GM11168 (cell line): ENCODE results near the gene MDFI.
"Not testable (repeated sequence)": the region's sequence is repeated elsewhere in the genome, so short reads cannot be mapped to it uniquely, and the experiment has no call there.

Experiments
- in situ Hi-C: fragments of 300-500 bp; cut with MboI; formaldehyde crosslinking; loops from one replicate; pipeline ENCODE4 v1.12.0; 2022; ENCODE audit warnings: low sequenced_read_pairs; ENCODE audit not compliant: unreplicated experiment

Gene MDFI

DNA sequence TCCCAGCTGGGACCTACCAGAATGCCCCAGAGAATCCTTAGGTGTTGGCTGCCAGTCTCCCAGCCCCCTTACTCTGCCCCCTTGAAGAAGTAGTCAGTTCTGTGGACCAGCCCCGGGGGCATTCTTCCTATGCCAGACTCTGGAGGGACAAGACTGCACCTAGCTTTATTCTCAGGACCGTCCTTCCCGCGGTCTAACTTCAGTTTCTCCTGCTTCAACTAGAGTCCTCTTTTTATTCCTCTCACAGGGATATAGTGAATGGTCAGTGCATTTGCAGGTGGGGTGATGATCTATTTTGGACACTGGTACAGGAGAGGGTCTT lies 35.9 kb upstream of the MDFI start:
- in situ Hi-C loops: no loop called here

DNA sequence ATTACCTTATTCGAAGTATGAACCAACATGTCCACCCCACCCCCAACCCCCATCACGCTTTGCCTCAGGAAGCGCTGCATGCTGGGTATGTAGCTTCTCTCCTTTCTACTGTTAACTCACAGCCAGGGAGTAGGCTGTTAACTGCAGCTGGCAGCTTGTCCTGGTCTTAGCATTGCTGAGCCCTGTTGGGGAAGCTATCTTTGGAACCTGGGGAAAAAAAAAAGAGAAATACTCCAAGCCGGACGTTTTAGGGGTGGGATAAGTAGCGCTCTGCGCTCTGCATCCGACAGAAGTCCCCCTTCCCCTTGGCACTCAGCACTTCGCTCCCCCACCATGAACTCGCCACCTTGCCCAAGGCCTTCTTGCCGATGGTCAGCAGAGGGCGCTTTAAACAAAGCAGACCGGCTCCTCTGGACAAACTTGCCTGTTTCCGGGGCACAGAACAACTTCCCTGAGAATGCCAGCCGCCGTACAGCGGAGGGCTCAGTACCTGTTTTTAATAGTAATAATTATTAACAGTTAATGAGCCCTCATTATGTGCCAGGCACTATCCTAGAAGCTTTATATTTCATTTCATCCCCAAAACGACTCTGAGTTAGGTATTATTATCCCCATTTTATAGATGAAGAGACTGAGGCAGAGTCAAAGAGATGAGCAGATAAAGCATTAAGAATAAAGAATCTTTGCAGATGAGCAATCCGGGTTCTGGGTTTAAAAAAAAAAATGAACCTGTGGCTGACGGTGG lies 35.2 kb upstream of the MDFI start:
- in situ Hi-C loops: no loop called here

DNA sequence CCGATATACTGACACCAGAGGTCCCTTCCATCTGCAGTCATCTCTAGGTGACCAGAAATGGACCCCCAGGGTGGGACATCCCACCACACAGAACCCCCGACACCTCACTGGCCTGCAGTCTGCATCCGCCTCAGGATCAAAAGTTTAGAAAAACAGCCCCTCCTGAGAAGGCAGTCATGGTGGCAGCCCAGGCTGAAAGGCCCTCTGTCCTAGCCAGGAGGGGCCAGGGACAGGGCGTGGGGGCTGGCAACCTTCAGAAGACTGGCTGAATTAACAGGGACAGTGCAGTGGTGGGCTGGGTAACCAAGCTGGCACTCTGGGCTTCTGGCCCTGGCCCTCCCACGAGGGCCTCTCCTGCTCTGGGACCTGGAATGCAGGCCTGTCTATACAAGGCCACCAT lies 34.3 kb upstream of the MDFI start:
- in situ Hi-C loops: no loop called here

DNA sequence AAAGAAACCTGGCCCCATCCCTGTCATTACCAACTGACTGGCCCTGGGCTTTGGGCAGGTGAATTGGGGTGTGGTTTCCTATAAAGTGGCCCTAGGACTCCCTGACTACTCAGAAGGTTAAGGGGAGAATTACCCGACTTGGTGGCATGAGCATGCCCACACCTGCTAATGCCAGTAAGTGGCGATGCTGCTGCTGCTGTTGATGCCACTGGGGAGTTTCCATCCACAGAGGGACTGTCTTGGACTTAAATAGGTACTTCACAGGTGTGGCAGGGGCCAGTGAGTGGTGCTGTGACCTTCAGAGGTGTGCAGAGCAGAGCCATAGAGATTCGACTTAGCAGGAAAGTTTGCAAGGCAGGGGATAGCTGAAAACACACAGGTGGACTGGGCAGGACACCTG lies 32.6 kb upstream of the MDFI start:
- in situ Hi-C loops: no loop called here

DNA sequence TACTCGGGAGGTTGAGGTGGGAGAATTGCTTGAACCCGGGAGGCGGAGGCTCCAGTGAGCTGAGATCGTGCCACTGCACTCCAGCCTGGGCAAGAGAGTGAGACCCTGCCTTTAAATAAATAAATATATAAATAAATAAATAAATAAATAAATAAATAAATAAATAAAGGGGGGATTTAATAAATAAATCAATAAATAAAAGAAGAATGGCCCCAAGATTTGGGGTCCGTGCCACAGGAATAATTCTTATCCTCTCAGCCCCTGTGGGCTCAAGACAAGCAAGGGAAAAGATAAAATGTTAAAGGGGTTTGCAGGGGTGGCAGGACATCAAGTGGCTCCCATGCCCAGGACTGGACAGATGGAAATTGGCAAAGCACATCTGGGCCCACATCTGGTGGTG lies 31.2 kb upstream of the MDFI start:
- in situ Hi-C loops: no loop called here

DNA sequence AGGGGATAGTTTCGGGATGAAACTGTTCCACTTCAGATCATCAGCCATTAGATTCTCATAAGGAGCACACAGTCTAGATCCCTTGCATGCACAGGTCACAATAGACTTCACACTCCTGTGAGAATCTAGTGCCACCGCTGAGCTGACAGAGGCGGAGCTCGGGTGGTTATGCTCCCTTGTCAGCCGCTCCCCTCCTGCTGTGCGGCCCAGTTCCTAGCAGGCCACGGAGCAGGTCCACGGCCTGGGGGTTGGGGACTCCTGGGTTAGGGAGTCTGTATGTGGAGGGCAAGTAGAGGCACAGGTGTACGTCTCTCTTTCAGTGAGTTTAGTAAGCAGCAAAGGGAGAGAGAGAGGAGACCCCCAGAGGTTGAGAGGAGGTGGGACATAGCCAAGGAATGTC lies 30.5 kb upstream of the MDFI start:
- in situ Hi-C loops: no loop called here

DNA sequence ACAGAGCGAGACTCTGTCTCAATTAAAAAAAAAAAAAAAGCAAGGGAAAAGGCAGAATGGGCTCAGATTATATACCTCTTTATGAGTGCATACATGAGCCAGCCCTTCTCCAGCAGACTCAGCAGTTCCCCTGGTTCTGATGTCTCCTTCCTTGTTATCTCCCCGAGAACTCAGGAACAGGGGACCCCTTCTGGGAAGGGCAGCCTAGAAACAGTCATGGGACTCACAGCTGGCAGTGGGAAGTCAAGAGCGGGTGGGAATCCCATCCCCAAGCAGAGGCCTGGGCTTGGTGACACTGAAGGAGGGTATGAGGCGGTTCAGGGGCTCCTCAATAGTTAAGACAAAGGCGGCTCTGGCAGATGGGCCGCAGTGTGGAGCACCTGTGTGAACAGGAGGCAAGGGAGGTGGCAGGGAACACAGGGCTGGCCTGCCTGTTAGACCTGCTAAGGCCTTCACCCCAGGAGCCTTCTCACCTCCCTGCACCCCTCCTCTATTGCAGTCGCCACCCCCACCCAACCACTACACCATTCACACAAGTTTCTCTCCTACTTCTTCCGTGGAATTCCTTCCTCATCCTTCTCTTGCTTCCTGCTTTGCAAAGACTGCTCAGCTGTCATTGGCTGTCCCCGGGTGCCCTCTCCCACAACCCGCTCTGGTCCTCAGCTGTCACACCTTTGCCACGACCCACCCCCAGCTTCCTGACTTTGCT lies 29.7 kb upstream of the MDFI start:
- in situ Hi-C loops: no loop called here

DNA sequence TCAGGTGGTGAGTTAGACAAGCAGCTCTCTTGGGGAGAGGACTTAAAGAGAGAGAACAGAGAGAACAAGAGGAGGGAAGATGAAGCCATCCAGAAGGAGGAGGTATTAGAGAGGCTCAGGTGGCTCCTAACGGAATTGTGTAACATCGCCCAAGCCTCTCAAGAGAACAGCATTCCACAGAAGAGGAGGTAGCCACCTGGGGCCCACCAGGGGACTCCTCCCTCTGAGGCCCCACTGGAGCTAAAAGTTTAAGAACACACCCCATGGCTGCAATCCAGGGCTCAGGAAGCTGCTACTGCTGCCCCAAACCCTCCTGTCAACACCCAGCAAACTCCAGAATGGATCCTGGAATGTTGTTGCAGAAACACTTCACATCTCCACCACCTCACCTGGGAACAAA lies 23.6 kb upstream of the MDFI start:
- in situ Hi-C loops: no loop called here

DNA sequence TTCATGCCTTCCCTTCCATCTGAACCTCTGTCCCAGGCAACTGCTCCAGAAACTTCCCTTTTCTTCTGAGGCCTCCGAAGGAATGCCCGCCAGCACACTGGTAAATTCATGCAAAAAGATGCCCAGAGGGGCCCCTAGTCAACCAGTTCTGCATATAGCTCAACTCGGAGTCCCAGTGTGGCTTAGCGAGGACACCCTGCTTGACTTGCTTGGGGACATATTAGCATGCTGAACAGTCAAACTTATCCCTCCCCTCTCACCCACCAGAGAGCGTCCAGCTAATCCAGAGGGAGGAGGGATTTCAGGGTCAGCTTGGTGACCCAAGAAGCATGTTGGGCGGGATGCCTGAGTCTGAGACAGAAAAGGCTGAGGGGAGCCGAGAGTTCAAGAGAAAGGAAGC lies 23.0 kb upstream of the MDFI start:
- in situ Hi-C loops: no loop called here

DNA sequence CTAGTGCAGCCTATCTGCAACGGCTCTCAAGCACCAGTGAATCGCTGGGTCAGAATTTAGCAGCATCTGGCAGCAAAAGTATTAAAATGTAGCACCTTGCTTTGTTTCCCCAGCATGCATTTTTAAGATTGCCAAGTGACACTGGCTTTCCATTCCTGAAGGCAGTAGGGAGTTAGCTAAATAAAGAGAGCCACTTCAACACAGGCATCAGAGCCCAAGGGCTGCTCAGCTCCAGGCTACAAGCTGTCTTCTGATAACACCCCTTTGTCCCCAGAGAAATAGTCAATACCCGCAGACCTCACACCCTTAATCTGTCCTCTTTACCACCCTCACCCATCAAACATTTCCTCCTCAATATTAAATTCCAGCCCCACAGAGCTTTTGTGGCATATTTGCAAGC lies 19.7 kb upstream of the MDFI start:
- in situ Hi-C loops: no loop called here

DNA sequence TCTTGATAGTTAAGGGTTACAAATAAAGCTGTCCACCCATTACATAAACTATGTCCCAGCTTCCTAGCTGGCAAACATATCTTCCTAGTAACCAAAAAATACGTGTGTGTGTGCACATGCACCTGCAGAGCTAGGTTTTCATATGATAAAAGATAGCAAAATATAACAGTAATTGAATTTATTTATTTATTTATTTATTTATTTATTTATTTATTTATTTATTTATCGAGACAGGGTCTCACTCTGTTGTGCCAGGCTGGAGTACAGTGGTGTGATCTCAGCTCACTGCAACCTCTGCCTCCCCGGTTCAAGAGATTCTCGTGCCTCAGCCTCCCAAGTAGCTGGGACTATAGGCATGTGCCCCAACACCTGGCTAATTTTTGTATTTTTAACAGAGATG lies 19.1 kb upstream of the MDFI start:
- in situ Hi-C loops: not testable (repeated sequence)

DNA sequence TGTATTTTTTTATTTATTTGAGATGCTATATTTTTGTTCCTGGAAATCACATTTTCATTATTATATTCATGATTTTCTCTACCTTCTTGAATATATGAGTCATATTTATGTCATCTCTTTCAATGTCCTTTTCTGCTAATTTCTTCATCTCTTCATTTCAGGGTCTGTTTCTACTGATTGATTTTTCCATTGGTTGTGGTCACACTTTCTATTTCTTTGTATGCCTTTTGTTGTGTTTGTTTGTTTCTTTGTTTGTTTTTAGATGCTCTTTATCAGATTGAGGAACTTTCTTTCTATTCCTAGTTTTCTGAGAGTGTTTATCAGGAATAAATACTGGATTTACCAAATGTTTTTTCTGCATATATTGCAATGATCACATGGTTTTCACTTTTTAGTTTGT lies 16.9 kb upstream of the MDFI start:
- in situ Hi-C loops: no loop called here

DNA sequence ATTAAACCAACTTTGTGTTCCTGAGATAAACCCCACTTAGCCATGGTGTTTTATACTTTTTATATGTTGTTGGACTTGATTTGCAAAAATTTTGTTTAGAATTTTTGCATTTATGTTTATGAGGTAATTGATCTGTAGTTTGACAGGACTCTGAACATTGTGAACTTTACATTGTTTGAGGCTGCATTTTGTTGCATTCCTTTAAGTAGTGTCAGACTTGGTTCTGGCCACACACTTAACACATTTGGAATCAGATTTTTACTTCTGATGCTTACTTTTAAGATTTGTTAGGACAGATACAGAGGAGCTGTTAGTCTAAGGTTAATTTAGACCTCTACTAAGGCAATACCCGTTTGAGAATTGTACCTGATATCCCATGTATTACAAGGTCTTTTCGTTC lies 16.5 kb upstream of the MDFI start:
- in situ Hi-C loops: no loop called here

DNA sequence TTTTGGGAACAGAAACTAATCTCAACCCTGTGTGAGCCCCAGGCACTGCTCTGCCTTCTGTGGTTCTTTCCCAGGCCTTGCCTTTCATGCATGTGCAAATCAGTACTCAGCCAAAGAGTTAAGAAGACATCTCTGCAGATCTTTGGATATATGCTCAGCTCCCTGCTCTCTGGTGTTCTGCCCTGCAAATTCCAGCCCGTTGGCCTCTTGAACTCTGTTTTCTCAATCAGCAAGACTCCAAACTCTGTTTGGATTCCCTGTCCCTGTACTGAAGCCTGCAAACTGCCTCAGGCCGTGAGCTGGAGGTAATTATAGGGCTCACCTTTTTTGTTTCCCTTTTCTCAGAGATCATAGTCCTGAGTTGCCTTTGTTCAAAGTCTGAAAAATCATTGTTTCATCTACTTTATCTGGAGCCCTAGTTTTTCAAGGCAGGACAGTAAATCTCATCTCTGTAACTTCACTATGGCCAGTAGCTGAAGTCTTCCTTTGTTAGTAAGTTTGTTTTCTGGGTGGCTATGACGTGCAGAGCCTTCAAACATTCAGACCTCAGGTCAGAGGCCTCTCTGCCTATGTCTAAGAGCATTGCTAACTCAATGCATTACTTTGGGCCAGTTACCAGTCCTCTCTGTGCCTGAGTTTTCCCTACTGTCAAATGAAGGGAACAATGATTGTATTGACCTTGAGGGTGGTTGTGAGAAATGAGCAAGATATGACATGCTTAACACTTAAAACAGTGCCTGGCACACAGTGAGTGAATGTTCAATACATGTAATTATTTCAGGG lies 15.9 kb upstream of the MDFI start:
- in situ Hi-C loops: no loop called here

DNA sequence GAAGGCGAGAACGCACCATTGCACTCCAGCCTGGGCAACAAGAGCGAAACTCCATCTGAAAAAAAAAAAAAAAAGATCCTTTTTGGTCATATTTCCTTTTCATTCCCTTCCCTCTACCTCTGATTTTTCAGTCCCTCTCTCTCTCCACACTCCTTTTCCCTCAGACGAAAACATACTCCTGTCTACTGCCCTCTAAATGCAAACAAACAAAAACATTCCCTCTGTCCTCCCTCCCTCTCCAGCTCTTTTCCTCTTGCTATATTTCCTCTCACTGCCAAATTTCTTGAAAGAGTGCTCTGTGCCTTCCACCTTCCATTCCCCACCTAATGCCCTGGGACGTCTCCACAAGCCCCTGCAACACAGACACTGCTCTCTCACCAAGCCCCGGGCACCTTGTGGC lies 14.9 kb upstream of the MDFI start:
- in situ Hi-C loops: no loop called here

DNA sequence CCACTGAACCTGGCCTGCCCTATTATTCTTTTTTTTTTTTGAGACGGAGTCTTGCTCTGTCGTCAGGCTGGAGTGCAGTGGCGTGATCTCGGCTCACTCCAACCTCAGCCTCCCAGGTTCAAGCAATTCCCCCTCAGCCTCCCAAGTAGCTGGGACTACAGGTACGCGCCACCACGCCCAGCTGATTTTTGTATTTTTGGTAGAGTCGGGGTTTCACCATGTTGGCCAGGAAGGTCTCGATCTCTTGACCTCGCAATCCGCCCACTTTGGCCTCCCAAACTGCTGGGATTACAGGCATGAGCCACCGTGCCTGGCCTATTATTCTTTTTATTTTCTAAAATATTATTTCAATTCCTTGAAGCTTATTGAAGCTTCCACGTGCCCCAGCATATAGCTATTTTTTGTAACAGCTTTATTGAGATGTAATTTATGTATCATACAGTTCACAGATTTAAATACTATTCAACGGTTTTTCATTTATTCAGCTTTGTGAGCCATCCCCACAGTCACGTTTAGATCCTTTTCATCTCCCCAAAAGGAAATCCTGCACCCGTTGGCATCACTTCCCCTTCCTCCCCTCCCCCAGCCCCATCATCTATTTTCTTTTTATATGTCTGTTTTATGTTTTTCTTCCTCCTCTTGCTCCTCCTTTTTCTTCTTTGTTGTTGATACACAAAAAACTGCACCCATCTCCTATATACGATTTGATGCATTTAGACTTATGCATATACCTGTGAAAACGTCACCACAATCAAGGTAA lies 13.5 kb upstream of the MDFI start:
- in situ Hi-C loops: no loop called here

DNA sequence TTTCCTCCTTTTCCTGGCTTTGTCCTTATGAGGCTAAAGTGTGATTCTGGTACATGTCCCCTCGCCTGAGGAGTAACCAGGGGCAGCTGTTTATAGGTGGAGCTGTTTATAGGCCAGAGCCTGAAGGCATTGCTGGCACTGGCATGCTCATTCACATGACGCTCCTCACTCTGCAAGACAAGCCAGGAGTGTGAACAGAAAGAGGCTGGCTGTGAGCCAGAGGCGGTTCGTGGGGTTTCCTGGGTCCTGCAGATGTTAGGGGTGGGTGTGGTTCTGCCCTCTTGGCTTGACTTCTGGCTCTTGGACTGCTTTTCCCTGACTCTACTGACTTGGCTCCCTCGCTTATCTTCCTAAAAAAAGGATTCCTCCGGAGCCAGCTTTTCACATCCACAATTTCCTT lies 12.8 kb upstream of the MDFI start:
- in situ Hi-C loops: no loop called here

DNA sequence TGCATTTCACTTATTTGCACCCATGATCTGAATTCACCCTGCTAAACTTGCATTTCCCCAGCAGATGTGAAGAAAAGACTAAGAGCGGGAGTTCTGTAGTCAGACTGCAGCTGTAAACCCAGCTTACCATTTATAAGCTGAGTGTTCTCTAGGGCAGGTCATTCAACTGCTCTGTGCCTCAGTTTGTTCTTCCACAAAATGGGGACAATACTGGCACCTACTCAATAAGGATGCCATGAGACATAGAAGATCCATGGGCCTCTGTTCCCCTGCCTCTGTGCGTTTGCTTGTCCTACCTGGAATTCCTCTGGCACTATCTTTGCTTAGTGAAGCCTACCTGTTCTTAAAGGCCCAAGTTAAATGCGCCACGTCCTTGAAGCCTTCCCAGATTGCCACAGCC lies 12.2 kb upstream of the MDFI start:
- in situ Hi-C loops: no loop called here

DNA sequence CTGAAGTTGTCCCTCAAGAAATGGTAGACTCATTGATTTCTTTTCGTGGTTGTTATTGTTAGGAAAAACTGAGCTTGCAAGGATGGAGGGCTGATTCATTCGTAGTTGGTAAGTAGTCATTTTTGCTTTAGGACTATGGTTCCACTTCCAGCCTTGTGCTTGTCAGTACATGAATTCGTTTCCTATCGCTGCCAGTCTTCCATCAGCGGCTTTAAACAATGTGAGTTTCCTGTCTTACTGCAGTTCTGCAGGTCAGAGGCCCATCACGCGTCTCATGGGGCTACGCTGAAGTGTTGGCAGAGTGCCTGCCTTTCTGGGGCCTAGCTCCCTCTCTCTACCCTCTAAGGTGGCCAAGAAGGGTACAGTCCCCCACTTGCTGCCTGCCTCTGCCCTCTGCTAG lies 11.4 kb upstream of the MDFI start:
- in situ Hi-C loops: no loop called here

DNA sequence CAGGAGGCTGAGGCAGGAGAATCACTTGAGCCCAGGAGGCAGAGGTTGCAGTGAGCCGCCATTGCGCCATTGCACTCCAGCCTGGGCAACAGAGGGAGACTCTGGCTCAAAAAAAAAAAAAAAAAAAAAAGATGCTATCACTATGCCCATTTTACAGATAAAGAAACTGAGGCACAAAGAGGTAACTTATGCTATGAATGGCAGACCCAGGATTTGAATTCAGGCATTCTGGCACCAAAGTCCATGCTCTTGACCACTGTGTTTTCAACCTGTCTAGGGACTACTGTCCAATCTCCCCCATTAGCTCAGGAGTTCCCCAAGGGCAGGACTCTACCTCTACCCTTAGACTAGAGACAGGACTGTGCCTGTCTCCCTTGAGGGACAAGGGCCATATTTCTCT lies 9.1 kb upstream of the MDFI start:
- in situ Hi-C loops: no loop called here

DNA sequence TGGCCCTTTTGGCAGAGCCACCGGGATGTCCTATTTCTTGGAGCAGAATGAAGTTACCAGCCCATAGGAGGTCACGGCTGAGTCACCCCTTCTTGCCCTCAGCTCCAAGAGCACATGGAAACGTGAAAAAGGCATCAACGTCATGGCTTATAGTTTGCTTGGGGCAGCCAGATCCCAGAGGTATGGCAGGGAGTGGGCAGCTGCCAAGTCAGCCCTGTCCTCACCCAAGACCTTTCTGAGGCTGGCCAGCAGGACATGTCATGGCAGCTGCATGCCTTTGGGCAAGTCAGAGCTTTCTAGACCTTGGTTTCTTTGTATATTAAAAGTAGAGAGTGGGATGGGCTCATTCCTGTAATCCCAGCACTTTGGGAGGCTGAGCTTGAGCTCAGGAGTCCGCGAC lies 8.2 kb upstream of the MDFI start:
- in situ Hi-C loops: no loop called here
